Cardiac septum (tissue), 1 donor: ENCODE data around the gene LIMCH1. TPM values are rescaled to one million over a fixed set of nuclear protein-coding genes. Genes with fewer than 3 reads are reported as not detected.

Experiments used
- DNase-seq: peaks from one replicate; pipeline ENCODE4 v3.0.0-alpha.2; 2020; ENCODE audit warnings: low spot score
- intact Hi-C: fragments of 100-400 bp; cut with DNase I; formaldehyde crosslinking; loops from one replicate; pipeline ENCODE4 v1.14.0; 2022
- total RNA-seq: library from RNA; stranded (reverse); fragmentation: NEBNext Ultra II Directional; extraction: Animal tissue kit (Norgen Biotek cat#: 25700); gene quantifications from one replicate; pipeline ENCODE4 v1.2.1, GENCODE V29; 2021
- donor health status: DM: no; HTN: no; CAD: no.

LIMCH1 gene
- total RNA-seq, 1 donor from 2014 or later, result 291 TPM

DNA sequence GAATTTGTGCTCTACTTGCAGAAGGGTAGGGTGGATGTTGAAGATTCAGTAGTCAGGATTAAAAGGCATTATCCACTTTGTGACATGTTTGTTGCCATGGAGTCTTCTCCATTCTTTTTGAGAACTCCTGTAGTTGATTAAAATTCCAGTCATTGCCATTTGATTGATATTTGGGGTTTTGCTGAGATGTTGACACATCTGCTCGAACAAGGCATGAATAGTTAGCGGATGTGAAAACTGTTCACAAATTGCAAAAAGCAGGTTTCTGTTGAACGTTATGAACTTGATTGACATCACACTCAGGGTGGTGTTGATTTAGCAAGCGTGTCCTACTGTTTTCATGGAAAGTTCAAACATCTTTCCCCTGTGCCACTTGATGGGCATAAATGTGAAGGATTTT is 16.9 kb downstream of the LIMCH1 start:
- no peak for DNase-seq
- intact Hi-C loops, result no loop called here

DNA sequence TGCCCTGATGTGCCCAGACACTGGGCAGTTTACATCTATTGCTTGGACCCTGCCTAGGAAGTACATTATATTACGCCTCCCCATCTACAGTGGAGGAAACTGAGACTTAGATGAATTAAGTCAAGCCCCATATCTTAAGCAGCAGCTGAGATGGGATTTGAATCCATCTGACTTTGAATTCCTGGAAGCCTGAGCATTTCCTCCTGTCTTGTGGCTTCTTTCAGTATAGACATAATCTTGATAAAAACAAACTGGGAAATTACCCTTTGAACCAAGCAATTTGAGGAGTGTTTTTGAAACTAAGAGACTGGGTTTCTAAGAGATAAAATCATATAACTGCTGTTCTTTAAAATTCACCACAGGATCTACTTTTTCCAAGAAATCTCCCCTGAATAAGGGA is 18.6 kb downstream of the LIMCH1 start:
- intact Hi-C loops, result no loop called here
- DNase-seq, result no peak

DNA sequence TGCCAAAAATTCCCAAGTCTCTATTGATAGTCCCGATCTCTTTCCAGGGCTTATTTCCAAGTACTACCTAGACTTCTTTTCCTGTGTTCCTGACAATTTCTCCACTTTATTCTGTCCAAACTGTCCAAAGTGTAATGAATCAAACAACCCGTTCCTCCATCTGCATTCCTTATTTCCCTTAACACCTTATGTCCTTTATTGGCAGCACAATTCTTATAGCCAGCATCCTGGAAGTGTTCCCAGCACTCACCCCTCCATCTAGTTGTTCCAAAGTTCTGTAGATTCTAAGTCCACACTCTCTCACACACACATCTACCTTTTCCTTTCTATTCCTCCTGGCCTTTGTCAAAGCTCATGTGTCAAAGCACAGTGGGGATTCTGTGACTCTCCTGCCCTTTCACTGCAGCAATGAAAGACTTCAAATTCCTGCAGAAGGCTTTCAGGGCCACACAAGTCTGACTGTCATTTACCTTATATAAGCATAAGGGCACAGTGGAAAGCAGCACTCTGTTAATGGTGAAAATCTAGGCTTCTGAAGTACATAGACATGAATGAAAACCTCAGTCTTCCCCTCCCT is 22.1 kb downstream of the LIMCH1 start:
- intact Hi-C loops, result no loop called here
- no peak for DNase-seq

DNA sequence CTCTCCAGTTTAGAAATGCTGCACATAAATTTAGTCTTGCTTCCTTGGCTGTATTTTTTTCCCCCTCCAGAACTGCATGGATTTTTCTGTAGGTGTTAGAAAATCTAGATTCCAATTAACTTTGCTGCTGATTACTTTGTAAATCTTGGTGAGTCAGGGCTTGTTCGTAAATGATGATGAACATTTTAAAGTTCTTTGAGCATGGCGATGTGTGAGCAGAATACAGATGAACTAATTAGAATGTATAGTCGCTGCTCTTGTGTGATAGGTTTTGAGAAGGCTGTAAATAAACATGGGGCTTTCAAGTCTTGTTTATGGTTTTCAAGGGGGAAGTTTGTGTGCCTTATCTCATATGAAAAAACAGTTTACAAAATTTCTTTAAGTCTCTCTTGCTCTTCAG is 23.3 kb downstream of the LIMCH1 start:
- DNase-seq, result no peak
- intact Hi-C loops, result no loop called here

DNA sequence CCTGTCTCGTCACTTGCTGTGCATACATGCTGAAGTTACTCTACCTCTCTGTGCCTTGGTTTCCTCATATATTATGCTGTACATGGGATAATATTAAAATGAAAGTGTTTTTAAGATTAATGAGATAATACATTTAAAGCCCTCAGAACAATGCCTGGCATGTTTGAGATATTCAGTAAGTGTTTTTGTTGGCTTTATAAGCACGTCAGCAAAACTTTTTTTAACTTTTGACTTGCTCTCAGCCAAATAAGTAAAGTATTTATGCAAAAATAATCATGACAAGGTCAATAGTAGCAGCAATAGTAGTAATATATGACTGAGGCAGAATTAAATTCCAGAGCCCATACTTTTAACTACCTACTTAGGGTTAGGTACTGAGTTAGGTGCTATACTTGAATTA is 29.2 kb downstream of the LIMCH1 start:
- intact Hi-C loops, result no loop called here
- DNase-seq, result no peak

DNA sequence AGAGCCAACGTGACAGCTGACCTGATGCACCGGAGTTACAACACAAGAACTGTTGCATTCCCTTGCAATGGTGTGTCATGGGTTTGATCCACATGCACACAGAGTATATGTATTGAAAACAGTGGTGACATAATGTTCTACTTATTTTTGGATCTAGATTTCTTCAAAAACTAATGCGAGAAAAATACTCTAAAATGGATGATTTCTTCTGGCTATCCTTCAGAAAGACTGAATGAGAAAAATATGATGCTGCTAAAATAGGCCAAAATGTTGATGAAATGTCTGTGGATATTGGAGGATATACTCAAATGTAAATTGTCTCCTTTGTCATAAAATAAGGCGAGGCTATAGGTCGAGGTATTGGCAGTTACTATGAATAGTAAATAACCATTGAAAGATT is 30.4 kb downstream of the LIMCH1 start:
- no peak for DNase-seq
- intact Hi-C loops, result no loop called here

DNA sequence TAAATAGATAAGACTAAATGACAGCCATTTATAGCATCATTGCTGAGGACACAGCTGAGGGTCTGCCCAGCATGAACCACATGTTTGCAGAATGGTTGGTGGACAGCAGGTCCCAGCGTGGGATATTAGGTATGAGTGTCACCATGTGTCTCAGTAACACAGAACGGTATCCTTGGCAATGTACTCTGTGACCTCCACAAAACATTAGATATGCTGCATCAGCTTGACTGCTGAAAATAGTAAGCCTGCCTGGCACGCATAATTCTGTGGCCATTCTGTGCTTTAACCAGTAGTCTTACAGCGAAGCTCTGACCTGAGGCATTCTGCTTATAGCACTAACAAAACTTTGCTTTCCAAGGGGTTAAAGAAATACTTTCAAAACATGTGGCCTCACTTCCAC is 32.0 kb downstream of the LIMCH1 start:
- DNase-seq, result no peak

DNA sequence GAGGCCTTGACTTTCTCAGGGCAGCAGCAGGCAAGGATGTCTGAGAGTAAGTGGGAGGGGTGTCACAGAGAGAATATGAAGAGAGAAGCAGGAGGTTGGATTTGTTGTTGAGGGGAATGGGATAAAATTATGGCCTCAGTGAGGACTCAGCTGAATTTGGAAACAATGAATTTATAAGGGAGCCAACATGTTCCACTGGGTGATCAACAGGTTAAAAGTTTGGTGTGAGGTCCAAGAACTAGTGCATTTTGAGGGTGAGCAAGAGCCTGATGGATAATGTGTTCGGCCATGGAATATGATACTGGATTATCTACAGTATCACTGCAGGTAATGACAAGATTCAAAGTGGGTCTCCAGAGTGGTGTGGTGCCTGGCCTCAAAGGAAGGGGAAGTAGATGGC is 33.5 kb downstream of the LIMCH1 start:
- no peak for DNase-seq
- intact Hi-C loops, result loop anchor here (5.0 kb wide), 2 partner anchors 34 to 41 kb away; partner anchors contain the start of gene LIMCH1

More for the DNA sequence above, 32.0 kb downstream of the LIMCH1 start:
- intact Hi-C loops, result loop anchor here (5.0 kb wide), 2 partner anchors 33 to 42 kb away; partner anchors contain the start of gene LIMCH1

DNA sequence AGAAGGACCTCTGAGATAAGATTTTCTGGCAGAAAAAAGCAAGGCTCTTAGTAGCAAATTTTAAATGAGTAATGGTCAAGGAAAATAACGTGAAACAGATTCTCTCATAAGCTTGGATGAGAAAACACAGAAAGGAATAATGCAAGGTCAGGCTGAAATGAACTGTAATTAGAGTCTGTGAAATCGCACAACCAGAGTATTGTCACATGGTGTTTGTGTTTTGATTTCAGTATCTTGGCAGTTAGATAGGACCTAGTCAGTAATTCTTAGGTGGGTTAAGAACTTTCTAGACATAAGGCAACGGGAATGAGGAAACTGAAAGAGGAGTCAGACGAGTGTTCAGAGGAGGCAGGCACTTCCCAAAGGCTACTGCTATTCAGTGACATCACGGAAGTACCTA is 34.6 kb downstream of the LIMCH1 start:
- intact Hi-C loops, result loop anchor here (5.0 kb wide), 2 partner anchors 35 to 40 kb away; partner anchors contain the start of gene LIMCH1
- DNase-seq, result no peak

DNA sequence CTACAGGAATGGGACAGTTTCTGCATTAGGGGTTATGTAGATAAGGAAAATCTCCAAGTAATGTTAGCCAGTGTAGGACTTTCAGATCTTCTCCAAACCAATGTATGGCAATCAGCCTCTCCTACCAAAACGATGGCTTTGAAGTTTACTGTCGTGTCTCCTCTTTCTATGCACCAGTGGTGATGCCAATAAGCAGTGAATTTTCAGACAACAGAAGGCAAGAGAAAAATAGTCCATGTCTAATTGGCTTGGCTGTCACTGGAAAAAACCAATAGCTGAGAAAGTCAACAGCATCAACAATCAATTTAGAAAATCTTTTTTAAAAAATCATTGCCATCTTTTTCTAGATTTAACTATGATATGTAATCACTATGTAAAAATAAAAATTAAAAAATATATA is 35.0 kb downstream of the LIMCH1 start:
- intact Hi-C loops, result loop anchor here (5.0 kb wide), 2 partner anchors 36 to 39 kb away; partner anchors contain the start of gene LIMCH1
- no peak for DNase-seq

DNA sequence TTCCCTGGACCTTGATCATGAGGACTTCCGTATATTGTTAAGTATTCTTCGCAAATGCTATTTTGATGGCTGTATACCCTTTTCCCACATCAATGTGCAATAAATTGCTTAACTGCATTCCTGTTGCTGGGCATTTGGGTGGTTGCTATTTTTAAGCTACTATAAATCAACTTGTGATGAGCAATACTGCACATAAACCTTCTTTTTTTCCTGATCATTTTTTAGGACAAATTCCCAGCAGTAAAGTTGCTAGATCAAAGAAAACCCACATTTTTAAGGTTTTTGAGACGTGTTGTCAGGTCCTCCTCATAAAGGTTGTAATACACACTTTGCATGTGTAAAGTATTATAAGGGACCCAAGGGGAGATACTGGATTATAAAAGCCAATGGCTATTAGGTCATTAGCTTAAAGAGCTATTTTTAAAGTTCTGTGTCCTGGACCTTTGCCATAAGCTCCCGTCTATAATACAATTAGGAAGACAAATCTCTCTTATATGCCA is 35.6 kb downstream of the LIMCH1 start:
- no peak for DNase-seq
- intact Hi-C loops, result loop anchor here (5.0 kb wide), 2 partner anchors 36 to 39 kb away; partner anchors contain the start of gene LIMCH1

DNA sequence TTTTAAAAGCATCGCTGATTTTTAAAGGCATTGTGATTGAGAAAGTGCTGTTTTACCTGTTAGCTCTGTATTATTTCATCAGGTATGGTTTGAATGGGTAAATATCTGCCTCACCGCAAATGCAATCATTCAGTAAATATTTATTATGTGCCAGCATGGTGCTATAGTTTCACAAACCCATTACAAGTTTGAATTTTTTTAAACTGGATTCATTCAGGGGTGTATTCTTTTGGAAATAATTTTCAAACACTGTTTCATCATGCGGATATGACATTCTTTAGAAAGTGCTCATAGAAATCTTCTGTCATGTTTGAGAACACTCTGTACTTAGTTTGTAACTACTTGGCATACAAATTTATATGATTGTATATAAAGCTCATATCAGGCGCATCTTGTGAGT is 37.2 kb downstream of the LIMCH1 start:
- intact Hi-C loops, result no loop called here
- no peak for DNase-seq

DNA sequence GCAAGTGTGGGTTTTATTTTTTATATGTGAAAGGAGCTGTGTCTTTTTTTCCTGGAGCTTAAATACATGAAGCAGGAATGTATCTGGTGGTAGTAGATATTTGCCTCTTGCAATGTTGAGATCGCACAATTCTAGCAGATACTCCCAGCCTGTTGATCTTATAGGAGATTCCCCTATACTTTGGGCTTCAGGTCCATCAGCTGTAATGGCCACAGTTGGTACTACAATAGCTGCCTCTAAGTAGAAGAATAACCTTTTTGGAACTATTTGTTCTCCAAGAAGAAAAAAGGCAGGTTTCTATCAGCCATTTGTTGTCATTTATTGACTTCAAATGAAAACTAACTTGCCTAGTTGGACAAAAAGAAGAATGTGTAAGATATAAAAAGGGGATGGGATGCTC is 37.7 kb downstream of the LIMCH1 start:
- no peak for DNase-seq
- intact Hi-C loops, result no loop called here

DNA sequence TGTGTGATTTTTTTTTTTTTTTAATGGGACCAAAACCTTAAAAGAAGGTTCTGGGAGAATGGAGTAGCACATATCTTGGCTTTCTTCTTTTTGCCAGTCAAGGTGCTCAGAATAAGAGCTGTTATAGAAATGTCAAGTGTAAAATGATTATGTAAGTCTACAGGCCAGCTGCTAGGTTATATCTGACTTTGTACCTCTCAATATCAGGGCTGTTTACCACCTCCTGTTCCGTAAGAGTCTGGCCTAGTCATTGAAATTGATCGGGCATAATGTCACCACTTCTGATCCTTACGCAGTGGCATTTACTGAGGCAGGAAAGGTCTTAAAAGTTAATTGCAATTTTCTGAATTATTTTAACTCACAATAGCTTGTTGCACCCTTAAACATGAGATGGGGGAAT is 41.1 kb downstream of the LIMCH1 start:
- intact Hi-C loops, result no loop called here
- no peak for DNase-seq

DNA sequence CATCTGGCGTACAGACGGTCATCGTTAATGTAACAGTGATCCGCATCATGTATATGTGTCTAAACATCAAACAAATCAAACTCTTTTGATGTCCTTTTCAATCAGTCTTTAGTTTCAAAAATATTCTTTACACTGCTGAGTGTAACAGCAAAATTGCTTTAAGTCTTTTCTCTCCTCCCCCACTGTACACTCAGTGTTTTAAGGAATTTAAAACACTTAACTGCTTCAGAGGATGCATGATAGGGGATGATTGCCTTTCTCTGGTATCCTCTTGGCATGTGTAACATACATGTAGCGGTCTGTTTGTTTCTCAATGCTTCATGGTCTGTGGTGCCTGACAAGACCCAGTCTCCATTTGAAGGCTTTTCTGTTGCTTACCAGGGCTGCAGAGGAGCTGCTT is 41.6 kb downstream of the LIMCH1 start:
- intact Hi-C loops, result no loop called here
- DNase-seq, result no peak

DNA sequence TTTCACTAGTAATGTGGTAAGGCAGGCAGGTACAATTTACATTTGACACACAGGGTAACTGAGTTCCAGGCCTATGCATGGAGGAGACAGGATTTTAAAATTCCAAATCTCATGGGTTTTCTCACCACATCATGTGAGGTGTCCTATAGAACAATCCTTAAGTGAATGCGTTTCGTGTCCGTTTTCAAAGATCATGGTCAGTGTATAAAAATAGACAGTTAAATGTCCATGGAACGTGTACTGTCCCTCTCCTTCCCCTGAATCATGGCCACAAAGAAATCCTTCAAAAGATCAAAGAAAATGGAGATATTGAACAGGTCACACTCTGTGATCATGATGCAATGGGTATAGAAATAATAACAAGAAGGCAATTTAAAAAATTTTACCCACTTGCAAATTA is 42.0 kb downstream of the LIMCH1 start:
- no peak for DNase-seq
- intact Hi-C loops, result no loop called here

DNA sequence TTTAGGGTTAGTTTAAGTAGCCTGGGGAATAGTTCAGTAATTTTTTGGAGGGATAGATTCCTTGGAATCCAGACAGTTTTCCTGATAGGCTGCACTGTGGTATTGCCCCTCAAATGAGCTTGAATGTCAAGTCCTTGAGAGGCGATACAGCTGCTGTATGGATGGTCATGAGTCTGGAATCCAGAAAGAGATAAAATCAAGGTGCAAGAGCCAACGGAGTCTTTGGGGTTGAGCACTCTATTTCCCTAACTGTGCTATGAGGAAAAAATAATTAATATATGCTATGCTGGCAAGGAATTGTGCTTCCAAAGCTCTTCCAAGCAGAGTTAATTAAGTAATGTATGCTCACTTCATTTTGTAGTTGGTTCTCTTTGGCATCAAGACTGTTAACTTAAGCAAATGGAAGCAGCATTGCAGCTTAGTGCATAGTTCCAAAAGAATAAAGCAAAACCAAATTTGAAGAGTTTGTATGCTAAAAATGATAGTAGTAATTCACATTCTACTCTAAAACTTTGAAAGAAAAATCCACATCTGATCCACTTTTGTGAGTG is 48.8 kb downstream of the LIMCH1 start:
- intact Hi-C loops, result no loop called here
- no peak for DNase-seq

DNA sequence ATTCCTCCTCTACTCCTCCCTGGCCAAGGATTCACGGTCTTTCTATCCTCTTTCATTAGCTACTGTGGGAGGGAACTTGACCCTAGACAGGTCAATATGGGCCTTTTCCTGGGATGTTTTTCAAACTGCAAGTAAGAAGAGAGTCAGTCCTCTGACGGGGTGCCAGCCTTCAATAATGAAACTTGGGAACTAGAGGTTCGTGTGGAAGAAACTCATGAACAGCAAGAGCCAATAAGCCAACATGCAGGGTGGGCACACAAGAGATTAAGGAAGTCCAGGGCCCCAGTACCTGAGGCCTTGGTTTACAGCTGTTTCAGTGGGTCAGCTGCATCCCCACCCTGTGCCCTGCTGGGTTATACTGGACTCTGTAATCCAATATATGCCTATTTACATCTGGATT is 49.3 kb downstream of the LIMCH1 start:
- intact Hi-C loops, result no loop called here
- no peak for DNase-seq

DNA sequence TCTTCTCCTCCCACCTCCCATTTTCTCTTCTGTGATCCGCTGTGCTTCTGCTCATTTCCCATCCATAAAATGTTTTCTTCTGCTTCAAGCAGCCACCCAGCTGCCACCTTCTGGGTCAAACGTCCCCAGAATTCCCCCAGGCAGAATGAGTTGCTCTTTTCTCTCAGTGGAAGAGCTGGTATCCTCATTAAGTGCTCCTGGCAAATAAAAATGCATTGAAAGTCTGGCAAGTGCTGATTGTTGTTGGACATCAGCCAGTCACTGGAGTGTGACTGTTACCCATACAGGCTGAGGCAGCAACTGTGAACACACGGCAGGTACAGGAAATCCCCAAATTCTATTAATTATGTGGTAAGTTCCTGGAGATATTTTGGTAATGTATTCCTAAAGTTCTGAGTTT is 52.6 kb downstream of the LIMCH1 start:
- intact Hi-C loops, result no loop called here
- DNase-seq, result no peak

DNA sequence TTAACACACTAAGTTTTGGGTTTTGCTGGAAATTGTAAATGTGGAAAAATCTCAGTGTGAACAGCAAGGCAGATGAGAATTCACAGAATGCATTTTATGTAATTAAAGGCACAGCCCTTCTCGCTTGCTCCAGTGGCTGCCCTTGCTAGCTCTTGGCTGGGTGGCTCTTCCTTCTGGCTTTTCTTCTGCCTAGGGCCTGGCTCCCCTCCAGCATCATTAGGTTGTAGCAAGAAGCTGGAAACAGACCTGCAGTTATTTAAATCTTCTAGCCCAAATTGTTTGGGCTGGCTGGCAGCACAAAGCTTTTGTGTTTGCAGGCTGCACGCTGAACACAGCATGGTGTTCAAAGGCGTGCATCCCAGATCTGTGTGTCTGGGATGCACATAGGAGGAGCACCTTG is 56.5 kb downstream of the LIMCH1 start:
- DNase-seq, result no peak
- intact Hi-C loops, result no loop called here

DNA sequence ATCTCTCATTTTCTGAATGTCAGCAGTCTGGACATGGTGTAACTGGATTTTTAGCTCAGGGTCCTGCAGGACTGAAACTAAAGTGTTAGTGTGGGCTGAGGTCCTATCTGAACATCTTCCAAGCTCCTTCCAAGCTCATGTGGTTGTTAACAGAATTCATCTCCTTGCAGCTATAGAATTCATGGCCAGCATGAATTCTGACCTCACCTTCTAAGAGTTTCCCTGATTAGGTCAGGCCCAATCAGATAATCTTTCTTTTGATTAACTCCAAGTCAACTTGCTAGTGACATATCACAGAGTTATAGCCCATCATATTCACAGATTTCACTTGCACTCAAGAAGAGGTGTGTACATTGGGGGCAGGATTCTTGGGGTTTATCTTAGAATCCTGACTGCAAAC is 59.5 kb downstream of the LIMCH1 start:
- intact Hi-C loops, result no loop called here
- DNase-seq, result no peak

DNA sequence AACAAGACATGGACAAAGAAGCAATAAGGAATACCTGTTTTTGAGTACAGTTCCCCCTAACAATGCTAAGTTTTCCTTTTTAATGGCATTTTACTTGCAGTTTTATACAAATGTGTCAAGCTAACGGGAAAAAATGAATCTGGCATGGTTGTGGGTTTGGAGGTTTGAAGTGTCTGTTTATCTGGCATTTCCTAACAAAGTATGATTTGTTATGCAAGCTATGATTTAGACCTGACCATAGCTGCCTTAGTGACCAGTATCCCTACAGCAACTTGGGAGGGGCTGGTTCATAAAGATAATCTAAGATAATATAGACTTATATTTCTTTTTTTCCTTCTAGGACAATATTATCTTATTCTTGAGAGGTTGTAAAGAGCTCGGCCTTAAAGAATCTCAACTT is 60.6 kb downstream of the LIMCH1 start:
- intact Hi-C loops, result no loop called here
- DNase-seq, result no peak
